ENCODE data around the gene GRM2.

DNA sequence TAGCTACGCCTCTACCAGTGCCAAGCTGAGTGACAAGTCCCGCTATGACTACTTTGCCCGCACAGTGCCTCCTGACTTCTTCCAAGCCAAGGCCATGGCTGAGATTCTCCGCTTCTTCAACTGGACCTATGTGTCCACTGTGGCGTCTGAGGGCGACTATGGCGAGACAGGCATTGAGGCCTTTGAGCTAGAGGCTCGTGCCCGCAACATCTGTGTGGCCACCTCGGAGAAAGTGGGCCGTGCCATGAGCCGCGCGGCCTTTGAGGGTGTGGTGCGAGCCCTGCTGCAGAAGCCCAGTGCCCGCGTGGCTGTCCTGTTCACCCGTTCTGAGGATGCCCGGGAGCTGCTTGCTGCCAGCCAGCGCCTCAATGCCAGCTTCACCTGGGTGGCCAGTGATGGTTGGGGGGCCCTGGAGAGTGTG, 5.7 kb downstream of the GRM2 start:
- TF ChIP-seq POLR2A (IDR thresholded peaks at IDR 0.05) (no peak), POLR2AphosphoS5 (IDR thresholded peaks at IDR 0.05) (no peak), CTCF (IDR thresholded peaks at IDR 0.05) (no peak)
